ENCODE data around the gene ABLIM1. TPM values are rescaled to one million over a fixed set of nuclear protein-coding genes. Genes with fewer than 3 reads are reported as not detected.

Gene ABLIM1
- total RNA-seq, 4 donors from 2014 or later = 56.9 to 108 (median 96.1) TPM

DNA sequence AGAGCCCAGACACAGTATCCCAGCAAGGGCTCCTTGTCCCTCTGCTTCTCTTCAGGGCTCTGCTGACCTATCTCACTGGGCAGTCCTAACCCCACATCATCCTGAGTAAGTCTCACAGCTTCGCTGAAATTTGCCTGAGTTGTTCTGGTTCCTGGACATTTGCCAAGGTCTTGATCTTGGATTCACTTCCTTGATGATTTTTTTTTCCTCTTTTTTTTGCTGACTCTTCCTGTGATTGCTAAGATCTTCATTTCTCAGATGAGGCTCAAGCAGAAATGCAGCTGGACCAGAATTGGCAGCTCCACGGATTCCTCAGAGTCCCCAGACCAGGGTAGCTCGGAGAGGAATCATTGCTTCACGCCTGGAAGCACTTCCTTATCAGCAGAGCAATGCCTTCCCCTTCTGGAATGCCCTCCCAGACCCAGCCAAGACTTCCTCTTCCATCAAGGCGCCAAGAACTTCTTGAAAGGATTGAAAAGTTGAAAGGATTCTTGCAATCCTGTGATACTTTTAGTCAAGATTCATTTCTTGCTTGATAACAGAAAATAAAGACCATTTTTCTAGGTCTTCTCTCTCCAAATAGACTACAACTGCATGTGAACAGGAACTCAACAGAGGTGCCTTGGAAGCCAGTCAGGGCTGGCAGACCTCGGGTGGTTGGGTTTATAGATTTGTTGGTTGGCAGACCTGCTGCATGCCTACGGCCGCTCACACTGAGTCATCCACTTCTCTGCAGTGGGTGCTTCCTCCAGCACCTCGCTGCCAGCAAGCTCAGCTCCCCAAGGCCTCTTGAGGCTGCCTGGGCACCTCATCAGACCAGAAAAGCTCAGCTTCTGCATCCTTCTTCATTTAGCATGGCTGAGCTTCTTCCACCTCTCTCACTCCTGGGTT is 244.9 kb downstream of the ABLIM1 start:
- Histone ChIP-seq H3K4me3 (no peak overlapping the region), H3K9me3 (no peaks in the 10 kb centered on the region), H3K36me3 (no peaks in the 10 kb centered on the region), H3K4me1 (peaks cover 0 to 9% (median 0%) of the 10 kb centered on the region in 4 donors), H3K27ac (no peak overlapping the region), H3K27me3 (no peaks in the 10 kb centered on the region)
- in situ Hi-C loops (cut with MboI; ENCODE audit: low pct_ligation_motif_present in 1 of 4, low pct_unique_long_range_greater_than_20kb in 1 of 4, low sequenced_read_pairs in 3 of 4) (no loop called here), intact Hi-C loops (cut with DNase I; ENCODE audit: low total_unique reads) (no loop called here)
- TF ChIP-seq POLR2AphosphoS5 (IDR thresholded peaks at IDR 0.05) = no peak
- no peak for TF ChIP-seq POLR2A (IDR thresholded peaks at IDR 0.05)
- TF ChIP-seq EP300 (IDR thresholded peaks at IDR 0.05; ENCODE audit: low read depth) = no peak
- TF ChIP-seq, protein P1, sequence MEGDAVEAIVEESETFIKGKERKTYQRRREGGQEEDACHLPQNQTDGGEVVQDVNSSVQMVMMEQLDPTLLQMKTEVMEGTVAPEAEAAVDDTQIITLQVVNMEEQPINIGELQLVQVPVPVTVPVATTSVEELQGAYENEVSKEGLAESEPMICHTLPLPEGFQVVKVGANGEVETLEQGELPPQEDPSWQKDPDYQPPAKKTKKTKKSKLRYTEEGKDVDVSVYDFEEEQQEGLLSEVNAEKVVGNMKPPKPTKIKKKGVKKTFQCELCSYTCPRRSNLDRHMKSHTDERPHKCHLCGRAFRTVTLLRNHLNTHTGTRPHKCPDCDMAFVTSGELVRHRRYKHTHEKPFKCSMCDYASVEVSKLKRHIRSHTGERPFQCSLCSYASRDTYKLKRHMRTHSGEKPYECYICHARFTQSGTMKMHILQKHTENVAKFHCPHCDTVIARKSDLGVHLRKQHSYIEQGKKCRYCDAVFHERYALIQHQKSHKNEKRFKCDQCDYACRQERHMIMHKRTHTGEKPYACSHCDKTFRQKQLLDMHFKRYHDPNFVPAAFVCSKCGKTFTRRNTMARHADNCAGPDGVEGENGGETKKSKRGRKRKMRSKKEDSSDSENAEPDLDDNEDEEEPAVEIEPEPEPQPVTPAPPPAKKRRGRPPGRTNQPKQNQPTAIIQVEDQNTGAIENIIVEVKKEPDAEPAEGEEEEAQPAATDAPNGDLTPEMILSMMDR (IDR thresholded peaks at IDR 0.05) = no peak
- WGBS, 2 donors (ENCODE audit: low coverage in 1 of 2) = 33% methylated on average over 9 of the region's 9 CpGs; no CpG with 5 or more reads in 1 of the 2 donors
- DNase-seq = no peak

DNA sequence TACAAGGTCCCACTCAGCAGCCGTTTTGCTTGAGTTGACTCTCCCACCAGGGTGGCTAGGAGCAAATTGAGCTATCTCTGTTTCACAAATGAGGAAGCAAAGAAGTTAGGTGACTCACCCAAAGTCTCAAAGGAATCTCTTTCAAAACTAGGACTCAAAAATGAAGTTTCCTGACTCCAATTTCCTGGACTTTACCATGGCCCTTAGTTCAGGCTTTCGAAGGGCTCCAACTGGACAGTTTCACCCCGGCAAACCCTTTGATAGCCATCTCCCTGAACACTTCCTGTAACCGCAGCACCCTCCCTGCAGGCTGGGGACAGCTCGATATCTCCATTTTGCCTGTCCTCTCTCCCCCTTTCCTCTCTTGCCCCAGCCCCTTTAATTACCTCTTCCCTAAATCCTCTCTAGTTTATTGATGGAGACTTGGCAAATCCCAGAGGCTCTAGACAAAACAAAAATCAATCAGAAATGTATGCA is 249.1 kb downstream of the ABLIM1 start:
- Histone ChIP-seq H3K36me3 (no peaks in the 10 kb centered on the region), H3K4me3 (no peak overlapping the region), H3K27me3 (peaks cover 10% of the 10 kb centered on the region), H3K27ac (no peak overlapping the region), H3K4me1 (peaks cover 0 to 17% (median 5%) of the 10 kb centered on the region in 4 donors), H3K9me3 (no peaks in the 10 kb centered on the region)
- DNase-seq = no peak
- in situ Hi-C loops (cut with MboI; ENCODE audit: low pct_ligation_motif_present in 1 of 4, low pct_unique_long_range_greater_than_20kb in 1 of 4, low sequenced_read_pairs in 3 of 4) = no loop called here
- intact Hi-C loops (cut with DNase I; ENCODE audit: low total_unique reads) = no loop called here
- TF ChIP-seq POLR2A (IDR thresholded peaks at IDR 0.05) (no peak), EP300 (IDR thresholded peaks at IDR 0.05; ENCODE audit: low read depth) (no peak), POLR2AphosphoS5 (IDR thresholded peaks at IDR 0.05) (no peak)
- TF ChIP-seq, protein P1 (IDR thresholded peaks at IDR 0.05) = no peak
- 60 to 69% methylated on average over 1 to 5 of the region's 5 CpGs for whole genome bisulfite sequencing, 2 donors (ENCODE audit: low coverage in 1 of 2)

DNA sequence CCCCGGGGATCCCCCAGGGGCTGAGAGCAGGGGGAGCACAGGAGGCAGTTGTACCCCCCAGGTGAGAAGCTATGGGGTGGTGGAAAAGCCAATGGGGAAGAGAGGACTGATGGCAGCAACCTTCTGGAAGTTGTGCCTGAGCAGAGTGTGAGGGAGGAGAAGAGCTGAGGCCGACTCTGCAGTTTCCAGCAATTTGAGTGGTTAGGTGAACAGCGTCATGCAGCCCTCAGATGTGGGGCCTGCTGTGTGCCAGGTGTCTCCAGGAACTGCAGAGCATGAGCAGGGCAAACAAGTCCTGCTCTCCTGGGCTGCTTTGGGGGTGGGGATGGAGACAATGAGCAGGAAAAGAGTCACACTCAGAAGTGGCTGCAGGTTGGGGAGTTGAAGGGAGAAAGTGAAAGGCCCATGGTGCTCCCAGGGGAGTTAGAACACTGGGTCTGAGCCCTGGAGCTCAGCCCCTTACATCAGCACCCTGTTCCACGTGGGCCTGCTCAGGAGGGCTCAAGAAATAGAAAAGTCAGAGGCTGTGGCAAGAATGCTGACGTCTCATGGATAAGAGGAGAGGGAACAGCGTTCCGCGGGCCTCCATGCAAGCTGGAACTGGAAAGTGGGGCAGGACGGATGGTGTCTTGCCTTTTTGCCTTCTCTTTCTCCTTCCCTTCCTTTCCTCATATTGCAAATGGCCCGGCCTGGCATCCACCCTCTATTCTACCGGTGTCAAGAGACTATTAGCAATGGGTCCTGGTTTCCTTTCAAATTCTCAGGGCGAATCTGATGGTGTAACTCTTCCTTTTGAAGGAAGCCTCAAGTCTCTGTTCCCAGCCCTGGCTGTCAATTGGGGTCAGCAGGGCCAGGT is 249.7 kb downstream of the ABLIM1 start:
- Histone ChIP-seq H3K27me3 (peaks cover 17% of the 10 kb centered on the region), H3K9me3 (no peaks in the 10 kb centered on the region), H3K27ac (no peak overlapping the region), H3K4me3 (no peak overlapping the region), H3K36me3 (no peaks in the 10 kb centered on the region), H3K4me1 (peaks cover 0 to 20% (median 12%) of the 10 kb centered on the region in 4 donors)
- in situ Hi-C loops (cut with MboI; ENCODE audit: low pct_ligation_motif_present in 1 of 4, low pct_unique_long_range_greater_than_20kb in 1 of 4, low sequenced_read_pairs in 3 of 4) (no loop called here), intact Hi-C loops (cut with DNase I; ENCODE audit: low total_unique reads) (no loop called here)
- WGBS, 2 donors (ENCODE audit: low coverage in 1 of 2) = 77 to 78% methylated on average over 9 to 12 of the region's 12 CpGs
- no peak for DNase-seq
- no peak for TF ChIP-seq POLR2AphosphoS5 (IDR thresholded peaks at IDR 0.05)
- TF ChIP-seq POLR2A (IDR thresholded peaks at IDR 0.05) = no peak
- TF ChIP-seq, protein P1 (IDR thresholded peaks at IDR 0.05) = no peak
- TF ChIP-seq EP300 (IDR thresholded peaks at IDR 0.05; ENCODE audit: low read depth) = no peak

DNA sequence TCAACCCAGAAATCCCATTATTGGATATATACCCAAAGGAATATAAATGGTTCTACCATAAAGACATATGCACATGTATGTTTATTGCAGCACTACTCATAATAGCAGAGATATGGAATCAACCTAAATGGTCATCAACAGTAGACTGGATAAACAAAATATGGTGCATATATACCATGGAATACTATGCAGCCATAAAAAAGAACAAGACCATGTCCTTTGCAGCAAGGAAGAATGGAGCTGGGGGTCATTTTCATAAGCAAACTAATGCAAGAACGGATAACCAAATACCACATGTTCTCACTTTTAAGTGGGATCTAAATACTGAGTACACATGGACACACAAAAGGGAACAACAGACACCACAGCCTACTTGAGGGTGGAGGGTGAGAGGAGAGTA is 251.6 kb downstream of the ABLIM1 start:
- Histone ChIP-seq H3K27ac (no peak overlapping the region), H3K4me1 (peaks cover 5 to 24% (median 16%) of the 10 kb centered on the region in 4 donors), H3K9me3 (no peaks in the 10 kb centered on the region), H3K27me3 (peaks cover 25% of the 10 kb centered on the region), H3K36me3 (no peaks in the 10 kb centered on the region), H3K4me3 (no peak overlapping the region)
- intact Hi-C loops (cut with DNase I; ENCODE audit: low total_unique reads) (no loop called here), in situ Hi-C loops (cut with MboI; ENCODE audit: low pct_ligation_motif_present in 1 of 4, low pct_unique_long_range_greater_than_20kb in 1 of 4, low sequenced_read_pairs in 3 of 4) (no loop called here)
- TF ChIP-seq POLR2A (IDR thresholded peaks at IDR 0.05) = no peak
- TF ChIP-seq EP300 (IDR thresholded peaks at IDR 0.05; ENCODE audit: low read depth) = no peak
- no peak for TF ChIP-seq POLR2AphosphoS5 (IDR thresholded peaks at IDR 0.05)
- TF ChIP-seq, protein P1 (IDR thresholded peaks at IDR 0.05) = no peak
- WGBS, 2 donors (ENCODE audit: low coverage in 1 of 2) = 90% methylated on average over 1 of the region's 1 CpG; no CpG with 5 or more reads in 1 of the 2 donors
- DNase-seq = no peak

Measured in transverse colon (tissue), 4 donors.